HG02763 (cell line): ENCODE data around the gene GOLGA6L6.
"Not testable (repeated sequence)": the region's sequence is repeated elsewhere in the genome, so short reads cannot be mapped to it uniquely, and the experiment has no call there.

Source experiments
- ATAC-seq: cut with Tn5 transposase; IDR thresholded peaks from one replicate; pipeline ENCODE4 v1.9.1; 2021; ENCODE audit warnings: mild to moderate bottlenecking, moderate library complexity; ENCODE audit not compliant: unreplicated experiment

GOLGA6L6 gene

DNA sequence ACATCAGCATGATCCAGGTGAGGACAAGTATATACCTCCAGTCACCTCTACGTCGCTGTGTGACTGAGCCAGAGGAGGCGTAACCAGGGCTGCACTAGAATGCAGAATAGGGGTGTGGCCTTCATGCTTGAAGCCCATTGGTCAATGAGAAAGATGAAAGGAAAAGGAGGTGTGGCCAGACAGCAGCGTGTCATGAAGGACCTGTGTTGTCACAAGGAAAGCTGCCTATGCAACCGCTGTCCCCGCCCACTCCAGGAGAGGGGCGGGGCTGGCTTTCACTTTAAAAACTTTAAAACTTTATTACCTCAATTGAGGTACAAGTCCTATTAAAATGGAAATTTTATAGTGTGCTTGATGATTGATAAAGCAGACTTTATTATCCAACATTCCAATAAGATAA, at the start of gene GOLGA6L6:
GOLGA6L6 (minus strand) TSS at position 101 of the 400 bp plus-strand sequence; CDS start at position 10, 91 bp downstream.
- not testable (repeated sequence) for ATAC-seq

DNA sequence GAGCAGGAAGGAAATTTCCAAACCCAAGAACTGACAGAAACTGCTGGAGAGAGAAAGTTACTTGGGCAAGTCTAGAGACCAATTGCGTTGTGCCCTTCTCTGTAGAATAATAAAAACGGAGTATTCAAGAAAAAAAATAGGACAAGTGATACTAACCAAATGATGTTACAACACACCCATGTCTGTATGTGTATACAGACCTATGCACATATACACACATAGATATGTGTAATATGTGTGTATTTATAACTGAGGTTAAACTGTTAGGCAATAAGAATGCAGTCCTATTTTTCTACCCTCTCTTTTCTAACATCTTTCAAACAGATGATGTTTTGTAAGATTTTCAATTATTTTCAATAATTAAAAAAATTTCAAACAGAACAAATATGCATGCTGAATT, 48.5 kb upstream of the GOLGA6L6 start:
- ATAC-seq, result not testable (repeated sequence)

GRCh38 chr15:20586821-20587220, 45.2 kb upstream of the GOLGA6L6 start:
- ATAC-seq, result not testable (repeated sequence)

DNA sequence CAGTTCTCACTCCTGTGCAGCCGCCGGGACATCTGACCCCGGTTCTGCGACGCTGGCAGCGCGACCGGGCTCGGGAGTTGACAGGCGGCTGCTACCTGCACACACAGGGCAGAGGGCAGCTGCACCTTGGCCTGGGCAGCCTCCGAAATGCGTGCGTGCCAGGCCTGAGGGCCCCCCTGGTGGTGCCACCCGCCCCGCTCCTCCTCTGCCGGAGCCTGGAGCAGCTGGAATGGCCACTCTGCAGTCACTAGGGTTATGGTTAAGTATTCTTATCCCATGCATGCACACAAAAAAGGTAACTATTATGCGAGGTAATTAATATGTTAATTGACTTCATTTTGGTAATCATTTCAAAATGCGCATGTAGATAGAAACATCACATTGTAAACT, 41.1 kb upstream of the GOLGA6L6 start:
- not testable (repeated sequence) for ATAC-seq

GRCh38 chr15:20582109-20582725, 40.6 kb upstream of the GOLGA6L6 start:
- not testable (repeated sequence) for ATAC-seq

DNA sequence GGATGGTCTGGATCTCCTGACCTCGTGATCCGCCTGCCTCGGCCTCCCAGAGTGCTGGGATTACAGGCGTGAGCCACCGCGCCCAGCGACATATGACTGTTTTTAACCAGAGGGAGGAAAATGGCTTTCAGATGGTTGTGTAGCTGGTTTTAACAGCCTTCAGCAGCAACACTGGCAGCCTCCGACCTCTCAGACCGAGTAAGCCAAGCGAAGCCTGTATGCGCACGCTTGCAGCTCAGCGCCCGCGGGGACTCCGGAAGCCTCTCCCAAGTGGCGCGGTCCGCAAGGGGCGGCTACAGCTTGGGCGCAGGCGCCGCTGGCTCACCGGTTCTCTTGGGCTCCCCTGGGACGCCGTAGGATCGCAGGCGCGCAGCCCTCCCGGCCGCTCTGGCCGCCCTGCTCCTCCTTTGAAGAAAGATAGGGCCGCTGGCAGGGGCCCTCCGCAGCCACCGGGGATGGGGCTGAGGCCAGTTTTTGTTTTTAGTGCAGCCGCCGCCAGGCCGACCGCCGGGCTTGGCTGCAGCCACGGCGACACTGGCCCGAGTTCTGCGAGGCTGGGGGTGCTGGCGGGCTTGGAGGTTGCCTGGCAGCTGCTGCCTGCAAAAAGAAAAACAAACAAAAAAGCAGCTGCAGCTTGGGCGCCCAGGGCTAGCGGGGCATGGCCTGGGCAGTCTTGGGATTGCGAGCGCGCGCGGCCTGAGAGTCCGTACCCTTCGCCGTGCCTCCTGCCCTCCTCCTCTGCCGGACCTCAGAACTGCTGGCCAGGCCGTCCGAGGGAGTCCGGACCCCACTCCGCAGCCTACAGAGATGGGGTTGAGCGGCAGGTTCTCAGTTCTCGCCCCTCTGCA, 39.9 kb upstream of the GOLGA6L6 start:
- not testable (repeated sequence) for ATAC-seq

GRCh38 chr15:20579662-20580061, 38.1 kb upstream of the GOLGA6L6 start:
- ATAC-seq, result not testable (repeated sequence)

DNA sequence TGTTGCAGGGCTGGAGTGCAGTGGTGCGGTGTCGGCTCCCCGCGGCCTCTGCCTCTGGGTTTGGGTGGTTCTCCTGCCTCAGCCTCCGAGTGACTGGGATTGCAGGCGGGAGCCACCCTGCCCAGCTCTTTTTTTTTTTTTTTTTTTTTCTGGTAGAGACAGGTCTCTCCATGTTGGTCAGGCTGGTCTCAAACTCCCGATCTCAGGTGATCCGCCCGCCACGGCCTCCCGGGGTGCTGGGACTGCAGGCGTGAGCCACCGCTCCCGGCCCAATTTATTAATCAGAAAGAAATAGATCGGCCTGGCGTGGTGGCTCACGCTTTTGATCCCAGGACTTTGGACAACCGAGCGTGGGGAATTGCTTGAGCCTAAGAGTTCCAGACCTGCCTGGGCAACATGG, 9.7 kb upstream of the GOLGA6L6 start:
- not testable (repeated sequence) for ATAC-seq

DNA sequence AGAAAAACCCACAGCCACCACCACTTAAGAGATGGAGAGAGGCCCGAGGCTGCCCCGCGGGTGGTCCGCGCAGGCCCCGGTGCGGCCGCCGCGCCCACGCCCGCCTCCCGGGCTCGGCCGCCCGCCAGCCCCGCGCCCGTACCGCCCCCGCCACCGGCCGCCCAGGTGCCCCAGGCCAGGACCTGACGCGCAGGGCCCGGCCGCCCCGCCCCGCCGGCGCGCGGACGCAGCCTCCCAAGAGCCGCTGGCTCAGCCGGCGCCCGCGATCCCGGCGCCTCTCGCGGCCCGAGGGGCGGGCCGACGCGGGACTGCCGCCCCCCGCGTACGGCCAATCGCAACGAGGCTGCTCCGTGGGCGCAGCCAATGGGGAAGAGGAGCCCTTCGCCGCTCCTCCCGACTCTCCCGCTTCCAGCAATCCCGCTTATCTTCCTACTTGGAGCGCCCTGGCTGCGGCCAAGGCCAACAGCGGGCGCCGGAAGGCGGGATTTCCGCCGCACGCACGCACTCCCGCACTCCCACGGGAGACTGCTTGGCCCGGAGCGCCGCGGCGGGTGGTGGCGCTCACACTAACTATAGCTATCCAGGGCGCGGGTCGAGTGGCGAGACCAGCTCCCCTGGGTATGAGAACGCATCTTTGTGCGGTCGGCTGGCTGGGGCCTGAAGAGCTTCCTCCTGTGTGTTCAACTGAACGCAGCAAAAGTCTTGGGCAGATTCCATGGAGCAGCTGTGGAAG, 35.5 kb downstream of the GOLGA6L6 start:
- not testable (repeated sequence) for ATAC-seq

GRCh38 chr15:20502839-20503238, 38.8 kb downstream of the GOLGA6L6 start:
- ATAC-seq, result not testable (repeated sequence)

GRCh38 chr15:20501512-20502222, 39.9 kb downstream of the GOLGA6L6 start:
- ATAC-seq, result not testable (repeated sequence)

- ATAC-seq, result not testable (repeated sequence)
Measured at GRCh38 chr15:20497781-20498180, 43.8 kb downstream of the GOLGA6L6 start.

DNA sequence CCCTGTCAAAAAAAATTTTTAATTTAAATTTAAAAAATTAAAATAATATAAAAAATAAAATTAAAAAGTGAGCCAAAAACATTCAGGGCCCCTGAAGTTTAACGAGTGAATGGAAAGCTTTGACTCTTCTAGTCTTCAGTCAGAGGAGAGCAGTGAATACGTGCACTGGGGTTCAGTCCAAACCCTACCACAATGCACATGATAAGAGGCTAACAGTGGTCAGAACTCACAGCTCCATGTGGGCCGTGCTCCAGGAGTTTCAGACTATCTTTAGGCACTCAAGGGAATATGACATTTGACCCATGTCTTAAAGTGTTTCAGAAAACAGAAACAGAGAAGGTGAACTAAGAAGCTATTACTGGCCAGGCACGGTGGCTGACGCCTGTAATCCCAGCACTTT, 48.6 kb downstream of the GOLGA6L6 start:
- ATAC-seq, result not testable (repeated sequence)

DNA sequence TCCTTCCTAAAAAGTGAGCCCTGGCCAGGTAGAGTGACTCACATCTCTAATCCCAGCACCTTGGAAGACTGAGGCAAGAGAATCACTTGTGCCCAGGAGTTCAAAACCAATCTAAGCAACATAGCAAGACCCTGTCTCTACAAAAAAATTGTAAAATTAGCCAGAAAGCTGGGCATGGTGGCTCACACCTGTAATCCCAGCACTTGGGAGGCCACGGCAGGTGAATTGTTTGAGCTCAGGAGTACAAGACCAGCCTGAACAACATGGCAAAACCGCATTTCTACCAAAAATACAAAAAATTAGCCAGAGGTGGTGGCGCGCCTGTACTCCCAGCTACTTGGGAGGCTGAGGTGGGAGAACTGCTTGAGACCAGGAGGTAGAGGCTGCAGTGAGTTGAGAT, 49.0 kb downstream of the GOLGA6L6 start:
- ATAC-seq, result not testable (repeated sequence)

- not testable (repeated sequence) for ATAC-seq
Measured at GRCh38 chr15:20489320-20489719, 52.3 kb downstream of the GOLGA6L6 start.
